ENCODE results near the gene YIF1A.

GRCh38 chr11:66275396-66275795 is 13.5 kb downstream of the YIF1A start:
- TF ChIP-seq, protein P1, sequence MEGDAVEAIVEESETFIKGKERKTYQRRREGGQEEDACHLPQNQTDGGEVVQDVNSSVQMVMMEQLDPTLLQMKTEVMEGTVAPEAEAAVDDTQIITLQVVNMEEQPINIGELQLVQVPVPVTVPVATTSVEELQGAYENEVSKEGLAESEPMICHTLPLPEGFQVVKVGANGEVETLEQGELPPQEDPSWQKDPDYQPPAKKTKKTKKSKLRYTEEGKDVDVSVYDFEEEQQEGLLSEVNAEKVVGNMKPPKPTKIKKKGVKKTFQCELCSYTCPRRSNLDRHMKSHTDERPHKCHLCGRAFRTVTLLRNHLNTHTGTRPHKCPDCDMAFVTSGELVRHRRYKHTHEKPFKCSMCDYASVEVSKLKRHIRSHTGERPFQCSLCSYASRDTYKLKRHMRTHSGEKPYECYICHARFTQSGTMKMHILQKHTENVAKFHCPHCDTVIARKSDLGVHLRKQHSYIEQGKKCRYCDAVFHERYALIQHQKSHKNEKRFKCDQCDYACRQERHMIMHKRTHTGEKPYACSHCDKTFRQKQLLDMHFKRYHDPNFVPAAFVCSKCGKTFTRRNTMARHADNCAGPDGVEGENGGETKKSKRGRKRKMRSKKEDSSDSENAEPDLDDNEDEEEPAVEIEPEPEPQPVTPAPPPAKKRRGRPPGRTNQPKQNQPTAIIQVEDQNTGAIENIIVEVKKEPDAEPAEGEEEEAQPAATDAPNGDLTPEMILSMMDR (IDR thresholded peaks at IDR 0.05): no peak
- TF ChIP-seq POLR2A (IDR thresholded peaks at IDR 0.05): no peak
